CD4-positive, alpha-beta T cell treated with Interleukin-15 for 4 hours (primary cell): Measurements from ENCODE around the gene ECE1.
"Not testable (repeated sequence)": the region's sequence is repeated elsewhere in the genome, so short reads cannot be mapped to it uniquely, and the experiment has no call there.

Source experiments
- DNase-seq: peaks from one replicate; pipeline ENCODE4 v3.0.0-alpha.2; 2020; ENCODE audit warnings: low spot score

ECE1 gene

GRCh38 chr1:21292984-21293536 is 2.8 kb upstream of the ECE1 start:
- peak; percentile 61 for DNase-seq

- DNase-seq: no peak
Measured at GRCh38 chr1:21292503-21292983, 2.3 kb upstream of the ECE1 start.

GRCh38 chr1:21291964-21292363 is 1.7 kb upstream of the ECE1 start:
- DNase-seq: no peak

GRCh38 chr1:21291184-21291583 is 921 bp upstream of the ECE1 start:
- DNase-seq: no peak

GRCh38 chr1:21290546-21290944 is 282 bp upstream of the ECE1 start:
- DNase-seq: peak; percentile 28

GRCh38 chr1:21289127-21289526 is 1.1 kb downstream of the ECE1 start:
- DNase-seq: no peak

GRCh38 chr1:21287905-21288514 is 2.3 kb downstream of the ECE1 start:
- no peak for DNase-seq

GRCh38 chr1:21285386-21285785 is 4.9 kb downstream of the ECE1 start:
- not testable (repeated sequence) for DNase-seq

GRCh38 chr1:21285055-21285372 is 5.2 kb downstream of the ECE1 start:
- DNase-seq: no peak

- no peak for DNase-seq
Measured at GRCh38 chr1:21284206-21285054, 5.8 kb downstream of the ECE1 start.

GRCh38 chr1:21283524-21283923 is 6.7 kb downstream of the ECE1 start:
- DNase-seq: no peak

- not testable (repeated sequence) for DNase-seq
Measured at GRCh38 chr1:21282020-21282419, 8.2 kb downstream of the ECE1 start.

GRCh38 chr1:21280482-21280881 is 9.8 kb downstream of the ECE1 start:
- no peak for DNase-seq

- peak; percentile 22 for DNase-seq
Measured at GRCh38 chr1:21280011-21280471, 10.2 kb downstream of the ECE1 start.

GRCh38 chr1:21278860-21279845 is 11.1 kb downstream of the ECE1 start:
- DNase-seq: no peak

- DNase-seq: no peak
Measured at GRCh38 chr1:21278208-21278859, 11.9 kb downstream of the ECE1 start.

- DNase-seq: no peak
Measured at GRCh38 chr1:21277180-21277579, 13.1 kb downstream of the ECE1 start.

- DNase-seq: no peak
Measured at GRCh38 chr1:21272540-21272939, 17.7 kb downstream of the ECE1 start.

GRCh38 chr1:21271550-21271949 is 18.7 kb downstream of the ECE1 start:
- no peak for DNase-seq

GRCh38 chr1:21270086-21270689 is 20.1 kb downstream of the ECE1 start:
- peak; percentile 87 for DNase-seq
